ENCODE results near the gene MRPS18C.
A peak's percentile ranks its signal among the peaks of the same experiment; 100 is the strongest.

Gene MRPS18C

GRCh38 chr4:83455281-83456183, at the start of gene MRPS18C, which contains the start of gene HELQ:
TSS of gene MRPS18C (plus strand) at chr4:83456058. CDS start at chr4:83456078, 20 bp downstream.
TSS of gene HELQ (minus strand) at chr4:83455823. CDS start at chr4:83455693, 130 bp downstream.
- peak; percentile 90 to 94 (median 92) for DNase-seq (ENCODE audit: low read depth in 2 of 3, low spot score in 1 of 3)

- DNase-seq (ENCODE audit: low read depth in 2 of 3, low spot score in 1 of 3) = no peak
These were observed 47.0 kb upstream of the MRPS18C start for GRCh38 chr4:83408908-83409307.

- DNase-seq (ENCODE audit: low read depth in 2 of 3, low spot score in 1 of 3) = no peak
These were observed 42.2 kb upstream of the MRPS18C start for GRCh38 chr4:83413676-83414075.

- no peak for DNase-seq (ENCODE audit: low read depth in 2 of 3, low spot score in 1 of 3)
These were observed 38.3 kb upstream of the MRPS18C start for GRCh38 chr4:83417566-83417965.

GRCh38 chr4:83418211-83418610, 37.6 kb upstream of the MRPS18C start:
- DNase-seq (ENCODE audit: low read depth in 2 of 3, low spot score in 1 of 3) = no peak

- no peak for DNase-seq (ENCODE audit: low read depth in 2 of 3, low spot score in 1 of 3)
These were observed 24.7 kb upstream of the MRPS18C start for GRCh38 chr4:83431200-83431599.

- no peak for DNase-seq (ENCODE audit: low read depth in 2 of 3, low spot score in 1 of 3)
These were observed 19.2 kb upstream of the MRPS18C start for GRCh38 chr4:83436680-83437079.

- no peak for DNase-seq (ENCODE audit: low read depth in 2 of 3, low spot score in 1 of 3)
These were observed 17.1 kb upstream of the MRPS18C start for GRCh38 chr4:83438719-83439118.

GRCh38 chr4:83440148-83440814, 15.6 kb upstream of the MRPS18C start:
- DNase-seq (ENCODE audit: low read depth in 2 of 3, low spot score in 1 of 3) = no peak

GRCh38 chr4:83440899-83441298, 15.0 kb upstream of the MRPS18C start:
- DNase-seq (ENCODE audit: low read depth in 2 of 3, low spot score in 1 of 3) = no peak

- DNase-seq (ENCODE audit: low read depth in 2 of 3, low spot score in 1 of 3) = no peak
These were observed 6.8 kb upstream of the MRPS18C start for GRCh38 chr4:83449009-83449408.

GRCh38 chr4:83454686-83455085, 1.2 kb upstream of the MRPS18C start:
- DNase-seq (ENCODE audit: low read depth in 2 of 3, low spot score in 1 of 3) = no peak

GRCh38 chr4:83456184-83456501, 285 bp downstream of the MRPS18C start:
- no peak for DNase-seq (ENCODE audit: low read depth in 2 of 3, low spot score in 1 of 3)

GRCh38 chr4:83473423-83473822, 17.6 kb downstream of the MRPS18C start:
- DNase-seq (ENCODE audit: low read depth in 2 of 3, low spot score in 1 of 3) = no peak

- DNase-seq (ENCODE audit: low read depth in 2 of 3, low spot score in 1 of 3) = no peak
These were observed 18.1 kb downstream of the MRPS18C start for GRCh38 chr4:83473966-83474365.

- DNase-seq (ENCODE audit: low read depth in 2 of 3, low spot score in 1 of 3) = peak; percentile 82 to 92 (median 84)
These were observed 28.9 kb downstream of the MRPS18C start, which contains the start of gene ABRAXAS1 for GRCh38 chr4:83484500-83485461. TSS of gene ABRAXAS1 (minus strand) at chr4:83485100. CDS start at chr4:83485072, 28 bp downstream.

GRCh38 chr4:83486457-83487129, 30.7 kb downstream of the MRPS18C start:
- DNase-seq (ENCODE audit: low read depth in 2 of 3, low spot score in 1 of 3) = no peak

- DNase-seq (ENCODE audit: low read depth in 2 of 3, low spot score in 1 of 3) = no peak
These were observed 34.0 kb downstream of the MRPS18C start for GRCh38 chr4:83489711-83490326.

- no peak for DNase-seq (ENCODE audit: low read depth in 2 of 3, low spot score in 1 of 3)
These were observed 35.1 kb downstream of the MRPS18C start for GRCh38 chr4:83490876-83491450.

All from stimulated activated CD4-positive, alpha-beta T cell treated with anti-CD3 and anti-CD28 coated beads, Interleukin-12 subunit alpha, Interleukin-12 subunit beta, amount 100 ng/mL, for 48 hours (primary cell).